Mammary epithelial cell (primary cell): ENCODE data around the gene MT1M.

ENCODE experiments used
- CTCF ChIP-seq, 2 donors: IDR thresholded peaks in 1 of 2; conservative IDR thresholded peaks in 1 of 2; 2 replicates each; pipeline ENCODE4 v1.5.1; 2011 to 2012; ENCODE audit warnings: inconsistent platforms in 2 of 2, low read length in 2 of 2, mild to moderate bottlenecking in 2 of 2, control low read depth in 1 of 2, low read depth in 1 of 2; ENCODE audit not compliant: insufficient read depth in 1 of 2; ENCODE audit errors: extremely low read depth in 1 of 2
- EZH2 ChIP-seq: IDR thresholded peaks from 2 replicates; pipeline ENCODE4 v1.6.1; 2012; ENCODE audit warnings: low read length, inconsistent platforms, borderline replicate concordance

GRCh38 chr16:56604966-56605365 is 27.5 kb upstream of the MT1M start:
- TF ChIP-seq CTCF (conservative IDR thresholded peaks at IDR 0.05 in 1 of 2, IDR thresholded peaks at IDR 0.05 in 1 of 2; ENCODE audit: extremely low read depth in 1 of 2, insufficient read depth in 1 of 2, low read depth in 1 of 2, low read length in 2 of 2) (no peak), EZH2 (no peak)
